Middle frontal gyrus (tissue), 1 donor: ENCODE results near the gene RENBP.
"Not testable (repeated sequence)": the region's sequence is repeated elsewhere in the genome, so short reads cannot be mapped to it uniquely, and the experiment has no call there.

Source experiments
- DNase-seq: peaks from one replicate; pipeline ENCODE4 v3.0.0-alpha.2; 2015; ENCODE audit warnings: low spot score; ENCODE audit errors: extremely low spot score

The RENBP gene

DNA sequence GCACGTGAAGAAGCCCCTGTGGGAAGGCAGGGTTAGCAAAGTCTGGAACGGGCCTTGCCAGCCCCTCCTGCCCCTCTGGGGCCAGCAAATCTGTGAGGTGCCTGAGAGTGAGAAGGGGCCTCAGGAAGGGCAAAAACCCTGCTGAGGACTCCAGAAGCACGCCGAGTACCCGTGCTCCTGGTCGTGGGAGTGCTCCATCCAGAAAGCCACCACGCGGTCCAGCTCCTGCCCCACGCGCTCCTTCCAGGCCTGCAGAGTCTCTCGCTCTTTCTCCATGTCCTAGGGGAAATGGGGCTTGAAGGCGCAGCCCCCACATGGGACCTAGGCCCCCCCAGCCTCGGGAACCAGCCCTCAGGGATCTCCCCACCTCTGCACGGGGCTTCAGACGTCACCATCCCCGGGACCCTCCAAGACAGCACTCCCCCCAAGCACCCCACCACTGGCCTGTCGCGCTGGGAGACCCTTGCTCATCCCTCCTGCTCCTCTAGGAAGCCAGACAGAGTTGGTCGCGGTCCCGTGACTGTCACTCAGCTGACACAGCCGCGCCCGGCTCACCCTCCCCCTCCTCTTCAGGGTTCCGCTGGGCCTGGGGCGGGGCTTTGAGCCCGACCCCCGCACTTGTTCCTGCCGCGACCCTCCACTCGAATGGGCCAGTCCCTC, at the start of gene RENBP:
TSS of gene RENBP (minus strand) at position 504 of the 660 bp plus-strand sequence. CDS start at position 471, 33 bp downstream.
- DNase-seq = no peak

DNA sequence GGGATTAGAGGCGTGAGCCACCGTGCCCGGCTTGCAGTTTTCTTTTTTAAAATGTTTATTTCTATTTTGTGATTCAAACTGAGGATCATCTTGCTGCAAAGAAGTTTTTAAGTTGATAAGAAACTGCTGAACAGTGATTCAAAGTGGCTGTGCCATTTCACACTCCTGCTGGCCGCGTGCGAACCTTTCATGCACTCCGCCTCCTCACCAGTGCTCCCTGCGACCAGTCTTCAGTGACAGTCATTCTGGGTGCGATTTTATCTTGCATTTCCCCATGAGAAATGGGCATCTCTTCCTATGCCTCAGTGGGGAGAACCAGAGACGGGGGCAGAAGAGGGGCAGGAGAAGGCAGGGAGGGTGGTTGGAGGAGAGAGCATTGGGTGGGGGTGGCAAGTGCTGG, 49.5 kb upstream of the RENBP start:
- DNase-seq = no peak

DNA sequence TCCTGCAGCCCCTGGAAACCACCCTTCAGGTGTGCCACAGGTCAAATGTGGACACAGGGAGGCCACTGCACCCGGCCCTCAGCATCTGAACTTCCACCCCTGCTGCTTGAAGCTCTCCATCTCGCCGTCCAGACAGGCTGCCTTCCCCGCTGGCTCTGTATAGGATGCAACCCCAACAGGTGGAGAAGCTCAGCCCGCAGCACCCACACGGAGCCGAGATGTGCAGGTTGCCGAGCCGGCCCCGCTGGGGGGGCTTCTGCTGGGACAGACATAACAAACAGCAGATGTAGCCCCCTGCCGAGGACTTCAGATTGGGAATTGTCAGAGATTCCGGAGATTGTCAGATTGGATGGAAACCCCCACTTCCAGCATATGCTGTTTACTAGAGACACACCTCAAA, 48.6 kb upstream of the RENBP start:
- DNase-seq = no peak

DNA sequence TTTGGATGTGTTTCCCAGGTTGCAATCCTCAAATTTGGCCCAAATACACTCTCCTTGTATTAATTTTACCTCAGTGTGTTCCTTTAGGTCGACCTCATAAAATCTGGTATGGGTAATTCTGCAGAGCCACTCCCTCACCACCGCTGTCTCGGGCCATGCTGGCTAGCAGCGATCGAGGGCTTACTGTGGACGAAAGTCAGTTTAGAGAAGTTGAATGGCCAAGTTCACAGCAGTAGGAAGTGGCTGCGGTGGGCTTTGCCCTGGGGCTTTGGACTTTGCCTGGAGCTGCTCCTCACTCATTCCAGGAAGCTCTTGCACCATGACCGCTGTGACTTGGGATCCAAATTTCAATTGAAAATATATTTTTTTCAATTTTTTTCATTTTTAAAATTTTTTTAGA, 47.7 kb upstream of the RENBP start:
- DNase-seq = no peak

DNA sequence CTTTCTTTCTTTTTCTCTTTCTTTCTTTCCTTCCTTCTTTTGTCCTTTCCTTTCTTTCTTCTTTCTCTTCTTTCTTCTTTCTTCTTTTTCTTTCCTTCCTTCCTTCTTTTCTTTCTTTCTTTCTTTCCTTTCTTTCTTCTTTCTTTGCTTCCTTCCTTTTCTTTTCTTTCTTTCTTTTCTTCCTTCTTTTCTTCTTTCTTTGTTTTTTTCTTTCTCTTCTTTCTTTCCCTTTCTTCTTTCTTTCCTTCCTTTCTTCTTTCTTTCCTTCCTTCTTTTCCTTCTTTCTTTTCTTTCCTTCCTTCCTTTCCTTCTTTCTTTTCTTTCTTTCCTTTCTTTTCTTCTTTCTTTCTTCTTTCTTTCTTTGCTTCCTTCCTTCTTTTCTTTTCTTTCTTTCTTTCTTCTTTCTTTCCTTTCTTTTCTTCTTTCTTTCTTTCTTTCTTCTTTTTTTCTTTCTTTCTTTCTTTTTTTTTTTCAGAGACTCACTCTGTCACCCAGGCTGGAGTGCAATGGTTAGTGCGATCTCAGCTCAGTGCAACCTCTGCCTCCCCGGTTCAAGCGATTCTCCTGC, 46.7 kb upstream of the RENBP start:
- no peak for DNase-seq

DNA sequence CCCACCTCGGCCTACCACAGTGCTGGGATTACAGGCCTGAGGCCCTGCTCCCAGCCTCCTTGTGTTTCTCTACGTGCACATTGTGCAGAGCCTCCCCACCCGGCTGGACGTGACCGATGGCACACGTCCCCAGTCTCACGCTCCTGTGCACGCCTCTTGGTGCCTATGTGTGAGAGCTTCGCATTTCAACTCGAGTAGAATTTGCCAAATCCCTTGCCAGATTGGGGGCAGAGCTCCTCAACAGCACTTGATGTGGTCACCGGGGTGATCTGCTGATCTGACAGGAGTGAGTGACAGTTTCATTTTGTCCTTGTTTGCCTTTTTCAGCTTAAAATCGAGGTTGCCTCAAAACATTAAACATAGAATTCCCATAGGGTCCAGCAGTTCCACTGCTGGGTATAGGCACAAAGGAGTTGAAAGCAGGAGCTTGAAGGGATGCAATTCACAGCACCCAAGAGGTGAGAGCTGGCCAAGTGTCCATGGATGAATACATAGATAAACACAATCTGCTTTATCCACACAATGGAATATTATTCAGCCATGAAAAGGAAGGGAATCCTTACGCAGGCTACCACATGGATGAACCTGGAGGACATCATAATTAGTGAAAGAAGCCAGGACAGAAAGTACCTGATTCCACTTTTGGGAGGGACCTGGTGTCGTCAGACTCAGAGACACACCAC, 45.7 kb upstream of the RENBP start:
- DNase-seq = no peak

DNA sequence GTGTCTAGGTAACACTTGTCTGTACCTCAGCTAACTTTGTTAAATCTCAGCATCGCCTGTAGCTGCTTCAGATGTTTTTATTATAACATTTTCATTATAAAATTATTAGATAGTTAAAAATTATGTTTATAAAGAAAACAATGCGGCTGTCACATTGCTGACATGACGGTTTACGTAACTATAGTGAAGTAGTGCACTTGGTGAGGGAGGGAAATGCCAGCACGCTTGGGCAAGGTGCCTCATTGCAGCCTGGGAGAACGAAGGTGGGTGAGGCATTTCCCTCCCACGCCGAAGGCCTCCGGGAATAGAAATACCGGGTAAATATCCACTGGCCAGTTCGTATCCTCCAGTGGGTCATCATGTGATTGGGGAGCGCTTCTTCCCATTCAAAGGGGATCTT, 44.0 kb upstream of the RENBP start:
- no peak for DNase-seq

DNA sequence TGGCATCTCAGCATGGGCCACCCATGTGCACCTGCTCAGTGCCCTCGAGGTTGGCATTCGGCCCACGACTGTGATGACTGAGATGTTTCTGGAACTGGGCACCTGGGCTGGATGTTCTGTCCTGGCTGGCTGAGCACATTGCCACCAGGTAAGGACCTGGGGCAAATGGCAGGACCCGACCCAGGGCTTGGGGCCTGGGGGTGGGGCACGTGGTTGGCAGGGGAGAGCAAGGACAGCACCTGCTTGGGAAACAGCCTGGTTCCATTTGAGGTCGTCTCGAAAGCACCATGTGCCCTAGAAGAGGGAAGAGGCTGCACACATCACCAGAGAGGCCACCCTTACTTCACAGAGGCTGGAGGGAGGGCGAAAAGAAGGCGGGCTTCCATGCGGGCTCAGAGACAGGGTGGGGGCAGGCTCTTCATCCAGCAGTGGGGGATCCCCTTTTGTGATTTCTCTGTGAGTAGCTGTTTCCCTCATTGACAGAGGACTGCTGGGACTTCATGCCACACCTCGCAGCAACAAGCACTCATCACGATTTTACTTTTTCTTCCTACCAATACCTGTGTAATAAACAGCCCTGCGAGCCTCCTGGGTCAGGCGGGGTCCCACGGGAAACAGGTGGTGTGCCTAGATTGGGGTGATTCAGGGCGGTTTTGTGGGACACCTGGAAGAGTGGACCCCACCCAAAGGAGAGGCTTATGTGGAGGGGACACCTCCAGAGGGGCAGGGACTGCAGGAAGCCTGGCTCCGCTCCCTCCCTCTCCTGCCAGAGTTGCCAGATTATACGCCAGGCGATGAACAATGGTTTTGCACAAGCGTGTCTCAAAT, 40.1 kb upstream of the RENBP start:
- no peak for DNase-seq

DNA sequence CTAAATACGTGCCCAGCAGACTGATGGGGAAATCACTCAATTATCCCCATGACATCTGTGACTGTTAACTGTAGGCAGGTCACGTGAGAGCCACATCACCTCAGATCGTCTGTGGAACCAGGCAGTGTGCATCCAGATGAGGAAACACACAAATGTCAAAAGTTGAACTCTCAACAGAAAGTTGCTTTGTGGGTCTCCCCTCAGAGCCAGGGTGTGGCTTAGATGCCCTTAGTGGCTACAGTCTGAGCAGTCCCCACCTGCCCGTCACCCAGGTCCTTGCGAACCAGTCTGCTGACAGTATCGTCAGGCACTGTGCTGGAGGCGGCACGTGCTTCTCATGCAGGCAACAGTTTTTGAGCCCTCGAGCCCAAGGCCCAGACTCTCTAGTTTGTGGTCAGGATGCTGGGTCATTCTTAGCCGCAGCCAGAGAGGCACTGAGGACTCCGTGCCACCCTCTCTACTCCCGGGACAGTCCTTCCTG, 38.9 kb upstream of the RENBP start:
- no peak for DNase-seq

DNA sequence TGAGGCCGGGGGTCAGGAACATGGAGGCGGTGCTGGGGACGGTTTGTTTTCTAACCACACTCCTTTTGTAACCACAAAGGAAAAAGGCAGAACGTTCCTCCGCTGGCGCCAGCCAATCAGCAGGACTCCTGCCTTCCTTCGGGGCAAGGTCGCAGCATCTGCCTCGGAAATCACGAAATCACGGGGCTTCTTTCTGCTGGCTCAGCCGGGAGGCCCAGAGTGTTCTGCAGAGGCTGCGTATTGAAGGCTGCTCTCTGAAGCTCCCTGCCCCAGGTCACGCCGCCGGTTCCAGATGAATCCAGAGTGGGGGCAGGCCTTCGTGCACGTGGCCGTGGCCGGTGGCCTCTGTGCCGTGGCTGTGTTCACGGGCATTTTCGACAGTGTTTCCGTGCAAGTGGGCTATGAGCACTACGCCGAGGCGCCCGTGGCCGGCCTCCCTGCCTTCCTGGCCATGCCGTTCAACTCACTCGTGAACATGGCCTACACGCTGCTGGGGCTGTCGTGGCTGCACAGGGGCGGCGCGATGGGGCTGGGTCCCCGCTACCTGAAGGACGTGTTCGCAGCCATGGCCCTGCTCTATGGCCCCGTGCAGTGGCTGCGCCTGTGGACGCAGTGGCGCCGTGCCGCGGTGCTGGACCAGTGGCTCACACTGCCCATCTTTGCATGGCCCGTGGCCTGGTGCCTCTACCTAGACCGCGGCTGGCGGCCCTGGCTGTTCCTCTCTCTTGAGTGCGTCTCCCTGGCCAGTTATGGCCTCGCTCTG, 37.5 kb upstream of the RENBP start:
- DNase-seq = no peak

DNA sequence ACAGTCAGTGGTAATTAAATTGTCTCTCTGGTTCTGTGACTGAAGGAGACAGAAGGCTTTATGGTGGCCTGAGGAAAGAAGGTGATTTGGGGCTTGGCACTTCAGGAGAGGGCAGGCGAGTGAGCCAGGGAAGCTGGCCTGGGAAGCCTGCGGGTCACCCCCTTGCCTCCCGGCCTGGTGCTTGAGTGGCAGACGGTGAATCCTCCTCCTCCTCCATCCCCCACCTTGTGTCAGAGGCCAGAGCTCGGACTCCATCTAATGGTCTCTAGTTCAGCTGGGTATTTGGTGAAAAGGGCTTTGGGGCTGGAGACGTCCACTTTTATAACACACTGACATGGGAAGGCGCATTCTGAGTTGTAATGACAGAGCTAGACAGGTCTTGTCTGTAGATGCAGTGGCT, 36.8 kb upstream of the RENBP start:
- DNase-seq = no peak

DNA sequence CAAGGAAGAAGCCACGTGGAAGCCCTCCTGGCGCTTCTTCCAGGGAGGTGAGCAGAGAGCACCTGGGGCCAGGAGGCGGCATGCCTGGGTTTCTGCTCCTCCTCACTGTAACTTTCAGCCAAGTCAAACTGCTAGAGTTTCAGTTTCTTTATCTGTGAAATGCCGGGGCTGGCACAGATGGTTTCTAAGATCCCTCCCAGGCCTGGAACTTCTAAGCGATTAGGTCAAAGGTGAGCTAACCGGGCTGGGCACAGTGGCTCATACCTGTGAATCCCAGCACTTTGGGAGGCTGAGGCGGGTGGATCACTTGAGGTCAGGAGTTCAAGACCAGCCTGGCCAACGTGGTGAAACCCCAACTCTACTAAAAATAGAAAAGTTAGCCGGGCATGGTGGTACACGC, 36.0 kb upstream of the RENBP start:
- DNase-seq = not testable (repeated sequence)

DNA sequence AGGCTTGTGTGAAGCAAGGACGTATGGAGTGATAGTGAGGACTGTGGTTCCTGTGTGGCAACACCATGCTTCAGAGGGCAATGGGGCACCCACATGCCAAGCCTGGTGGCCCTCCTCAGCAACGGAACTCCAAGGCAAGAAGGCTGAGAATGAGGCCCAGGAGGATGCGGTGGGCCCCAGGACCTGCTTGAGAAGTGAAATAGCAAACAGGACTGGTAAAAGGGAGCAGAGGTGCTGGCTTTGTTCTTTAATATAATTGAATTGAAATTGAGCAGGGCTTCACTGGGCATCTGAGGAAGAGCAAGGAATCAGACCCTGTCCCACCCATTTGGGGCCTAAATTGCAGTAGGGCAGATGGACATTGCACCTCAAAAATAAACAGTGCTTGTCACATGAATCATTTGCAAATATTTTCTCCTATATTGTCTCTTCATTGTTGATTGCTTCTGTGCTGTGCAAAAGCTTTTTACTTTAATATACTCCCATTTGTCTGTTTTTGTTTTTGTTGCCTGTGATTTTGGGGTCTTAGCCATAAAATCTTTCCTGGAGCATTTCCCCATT, 30.4 kb upstream of the RENBP start:
- DNase-seq = no peak

DNA sequence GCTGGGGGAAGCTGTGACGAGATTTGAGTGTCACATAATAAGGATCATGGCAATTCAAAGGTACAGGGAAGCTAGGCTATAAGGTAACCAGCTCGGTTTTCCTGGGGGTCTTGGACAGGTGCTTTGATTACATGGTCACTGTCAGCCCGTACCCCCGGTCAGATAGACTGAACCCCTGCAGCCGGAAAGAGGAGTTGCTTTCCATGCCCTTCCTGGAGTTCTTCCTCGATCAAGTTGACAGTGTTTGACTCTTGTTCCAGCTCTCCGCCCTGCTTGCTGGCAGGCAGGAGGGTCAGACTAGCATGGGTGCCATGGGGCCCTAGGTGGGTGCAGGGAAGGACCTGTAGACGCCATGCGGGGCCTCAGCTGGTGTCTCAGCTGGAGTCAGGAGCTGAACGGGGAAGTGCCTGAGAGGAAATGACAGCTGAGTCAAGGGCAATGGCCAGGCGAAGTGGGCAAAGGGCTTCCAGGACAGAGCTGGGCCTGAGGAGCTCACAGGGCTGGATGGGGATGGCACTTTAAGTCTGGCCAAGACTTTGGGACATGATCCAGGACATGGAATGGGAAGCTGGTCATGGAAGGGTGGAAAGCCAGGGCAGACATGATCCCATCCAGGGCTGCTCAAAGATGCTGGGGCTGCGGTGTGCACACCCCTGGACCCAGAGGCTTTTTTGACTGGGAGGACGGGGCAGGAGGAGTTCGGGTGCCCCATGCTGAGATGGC, 29.7 kb upstream of the RENBP start:
- DNase-seq = no peak

DNA sequence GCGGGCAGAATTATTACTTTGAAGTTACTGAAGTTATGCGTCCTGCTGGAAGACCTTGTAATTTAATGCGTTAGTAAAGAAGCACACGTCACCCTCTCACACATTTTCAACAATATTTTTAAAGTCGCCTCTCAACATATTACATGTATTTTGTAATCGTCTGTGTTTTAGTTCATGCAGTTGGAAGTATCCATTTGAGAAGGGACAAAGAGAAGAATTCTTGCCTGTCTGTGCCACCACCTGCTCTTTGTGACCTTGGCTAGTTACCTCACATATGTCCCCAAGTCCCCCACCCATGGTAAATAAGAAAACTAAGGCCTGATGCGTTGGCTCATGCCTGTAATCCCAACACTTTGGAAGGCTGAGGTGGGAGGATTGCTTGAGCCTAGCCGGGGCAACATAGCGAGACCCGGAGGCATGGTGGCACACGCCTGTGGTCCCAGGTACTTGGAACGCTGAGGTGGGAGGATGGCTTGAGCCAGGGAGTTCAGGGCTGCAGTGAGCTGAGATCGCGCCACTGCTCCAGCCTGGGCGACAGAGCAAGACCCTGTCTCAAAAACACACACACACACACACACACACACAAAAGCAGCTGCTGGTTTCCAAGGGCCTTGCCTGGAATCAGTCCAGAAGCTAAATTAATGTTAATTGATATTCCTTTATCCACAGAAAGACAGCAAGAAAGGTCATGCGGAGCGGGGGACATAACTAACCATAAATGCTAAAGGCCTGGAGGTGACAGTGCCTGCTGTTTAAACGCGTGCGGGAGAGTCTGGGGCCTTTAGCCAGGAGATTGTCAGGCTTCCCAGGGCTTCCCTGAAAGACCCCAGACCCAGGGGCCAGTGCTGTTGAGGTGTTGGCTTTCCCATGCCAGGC, 28.9 kb upstream of the RENBP start:
- no peak for DNase-seq

DNA sequence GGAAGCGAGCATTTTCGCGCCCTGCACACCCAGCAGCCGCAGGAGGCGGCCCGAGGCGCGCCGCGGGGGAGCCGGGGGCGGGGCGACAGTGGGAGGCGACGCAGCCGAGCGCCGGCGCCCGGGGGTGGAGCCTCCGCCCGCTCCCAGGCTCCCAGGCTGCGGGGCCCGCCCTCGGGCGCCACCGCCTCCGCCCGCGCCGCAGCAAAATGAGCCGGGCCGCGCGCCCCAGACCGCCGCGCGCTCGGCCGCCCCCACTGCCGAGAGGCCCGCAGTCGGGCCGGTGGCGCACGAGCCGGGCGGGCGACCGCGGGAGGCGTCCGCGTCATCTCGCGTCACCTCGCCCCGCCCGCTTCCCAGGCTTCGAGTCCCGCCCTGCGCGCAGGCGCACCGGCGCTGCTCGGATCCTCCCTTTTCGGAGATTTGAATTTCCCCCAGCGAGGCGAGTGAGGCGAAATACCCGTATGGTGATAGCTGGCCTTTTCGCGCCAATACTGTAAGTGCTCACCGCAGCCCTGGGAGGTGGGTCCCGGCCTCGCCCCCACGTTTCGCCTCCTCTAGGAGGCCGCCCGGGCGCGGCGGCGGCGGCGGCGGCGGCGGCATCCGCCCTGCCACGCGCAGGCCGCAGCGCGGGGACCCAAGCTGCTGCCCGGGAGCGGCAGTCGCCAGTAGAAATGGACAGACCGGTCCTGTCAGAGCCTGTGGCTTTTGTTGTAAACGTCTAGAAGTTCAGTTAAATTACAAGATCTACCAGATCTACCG, 28.1 kb upstream of the RENBP start, which contains the start of gene TMEM187:
TSS of gene TMEM187 (plus strand) at position 387 of the 759 bp plus-strand sequence. CDS start 9,309 bp downstream, outside the sequence.
- DNase-seq = peak; percentile 77

DNA sequence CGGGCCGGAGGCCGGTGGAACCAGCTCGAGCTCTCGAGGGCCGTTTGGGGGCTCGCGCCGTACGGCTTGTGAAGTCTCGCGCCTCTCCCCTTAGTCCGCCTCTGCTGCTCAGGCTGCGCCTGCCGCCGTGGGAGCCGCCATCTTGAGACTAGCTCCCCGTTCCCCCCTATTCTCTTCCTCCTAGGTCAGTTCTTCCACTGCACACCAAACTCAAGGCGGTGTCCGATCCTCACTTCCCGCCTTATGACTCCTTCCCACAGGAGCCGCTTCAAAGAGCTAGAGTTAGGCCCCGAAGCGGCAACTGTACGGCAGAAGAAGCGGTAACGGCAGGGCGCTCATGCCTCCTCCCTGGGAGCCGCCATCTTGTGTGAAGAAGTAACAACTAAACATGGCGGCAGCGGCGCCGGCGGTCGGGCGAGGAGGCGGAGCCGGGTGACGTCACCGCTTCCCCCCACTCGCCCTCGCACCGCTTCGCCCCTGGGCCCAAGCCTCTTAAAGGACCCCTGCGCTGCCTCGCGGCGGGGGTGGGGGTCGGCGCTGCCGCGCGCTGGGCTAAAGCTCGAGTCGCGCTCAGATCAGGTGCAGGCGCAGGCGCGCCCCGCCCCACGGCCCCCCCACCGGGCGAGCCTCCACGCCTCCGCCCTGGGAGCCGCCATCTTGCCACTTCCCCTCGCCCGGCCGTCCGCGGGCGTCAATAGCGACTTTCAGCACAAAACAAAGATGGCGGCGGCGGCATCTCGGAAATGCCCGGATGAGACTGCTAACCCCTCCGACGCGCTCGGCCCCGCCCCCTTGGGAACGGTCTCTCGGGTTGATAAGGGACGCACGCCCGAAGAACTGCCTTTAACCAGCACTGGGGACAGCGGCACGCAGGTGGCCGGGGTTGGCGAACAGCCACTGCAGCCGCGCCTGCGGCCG, 27.3 kb upstream of the RENBP start, which contains the start of gene HCFC1:
TSS of gene HCFC1 (minus strand) at position 369 of the 918 bp plus-strand sequence. CDS start 978 bp downstream, outside the sequence.
- DNase-seq = peak; percentile 70
